ENCODE measurements around the gene SGMS1.

The SGMS1 gene

DNA sequence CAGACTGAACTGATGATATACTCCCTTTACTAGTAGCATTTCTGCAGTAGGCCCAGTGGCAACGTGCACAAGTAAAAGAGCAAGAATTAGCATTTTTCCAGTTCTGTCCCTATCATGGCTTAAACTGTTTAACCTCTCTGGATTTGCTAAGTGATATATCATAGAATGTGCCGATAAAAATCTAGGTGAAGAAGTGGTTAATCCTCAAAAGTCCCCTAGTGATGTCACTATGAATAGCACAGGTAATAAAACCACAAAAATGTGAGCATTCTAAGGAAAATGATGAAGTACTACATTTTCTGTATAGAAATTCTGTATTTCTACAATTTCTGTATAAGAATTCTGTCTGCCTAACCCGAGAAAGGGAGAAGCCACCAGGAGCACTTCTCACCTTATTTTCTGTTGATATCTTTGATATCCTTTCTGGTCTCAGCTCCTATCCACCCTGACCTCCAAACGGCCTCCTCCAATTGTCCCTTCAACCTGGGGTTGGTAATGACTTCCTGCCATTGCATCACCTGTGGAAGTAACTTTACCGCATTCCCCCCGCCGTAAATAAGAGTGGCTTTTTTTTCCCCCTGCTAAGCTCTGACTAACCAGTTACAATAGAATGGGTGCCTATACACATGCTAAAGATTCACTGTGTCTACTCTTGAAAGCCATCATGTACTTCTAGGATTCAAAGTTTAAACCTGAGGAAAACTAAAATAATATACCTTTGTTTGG is 216.5 kb downstream of the SGMS1 start:
- no peak overlapping the region for H3K27ac ChIP-seq (ENCODE audit: low read length)
- H3K79me2 ChIP-seq (ENCODE audit: low read length) = no peaks in the 10 kb centered on the region; the same call in 1 of the 2 replicates
- no peak overlapping the region for H3K4me3 ChIP-seq (ENCODE audit: low read length)

DNA sequence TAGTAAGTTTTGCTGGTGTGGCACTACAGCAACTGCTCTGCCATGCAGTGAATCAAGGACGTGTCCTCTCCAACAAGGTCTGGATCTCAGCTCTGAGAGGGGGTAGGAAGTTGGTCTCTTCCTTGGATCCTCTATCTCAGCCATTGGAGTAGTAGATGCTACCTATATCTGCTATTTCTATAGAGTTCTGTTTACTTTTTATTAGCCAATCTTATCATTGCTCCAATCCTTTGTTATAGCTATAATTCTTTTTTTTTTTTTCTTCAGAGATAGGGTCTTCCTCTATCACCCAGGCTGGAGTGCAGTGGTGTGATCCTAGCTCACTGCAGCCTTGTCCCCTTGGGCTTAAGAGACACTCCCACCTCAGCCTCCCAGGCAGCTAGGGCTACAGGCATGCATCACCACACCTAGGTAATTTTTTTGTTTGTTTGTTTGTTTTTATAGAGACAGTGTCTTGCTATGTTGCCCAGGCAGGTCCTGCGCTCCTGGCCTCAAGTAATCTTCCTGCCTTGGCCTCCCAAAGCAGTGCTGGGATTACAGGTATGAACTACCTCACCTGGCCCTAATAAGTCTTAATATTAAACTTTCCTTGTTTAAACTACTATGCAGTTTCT is 217.2 kb downstream of the SGMS1 start:
- H3K4me2 ChIP-seq (ENCODE audit: low read length) = no peak overlapping the region
- TF ChIP-seq EZH2phosphoT487 (IDR thresholded peaks at IDR 0.05; ENCODE audit: low read depth) = no peak
- TF ChIP-seq, protein P1, sequence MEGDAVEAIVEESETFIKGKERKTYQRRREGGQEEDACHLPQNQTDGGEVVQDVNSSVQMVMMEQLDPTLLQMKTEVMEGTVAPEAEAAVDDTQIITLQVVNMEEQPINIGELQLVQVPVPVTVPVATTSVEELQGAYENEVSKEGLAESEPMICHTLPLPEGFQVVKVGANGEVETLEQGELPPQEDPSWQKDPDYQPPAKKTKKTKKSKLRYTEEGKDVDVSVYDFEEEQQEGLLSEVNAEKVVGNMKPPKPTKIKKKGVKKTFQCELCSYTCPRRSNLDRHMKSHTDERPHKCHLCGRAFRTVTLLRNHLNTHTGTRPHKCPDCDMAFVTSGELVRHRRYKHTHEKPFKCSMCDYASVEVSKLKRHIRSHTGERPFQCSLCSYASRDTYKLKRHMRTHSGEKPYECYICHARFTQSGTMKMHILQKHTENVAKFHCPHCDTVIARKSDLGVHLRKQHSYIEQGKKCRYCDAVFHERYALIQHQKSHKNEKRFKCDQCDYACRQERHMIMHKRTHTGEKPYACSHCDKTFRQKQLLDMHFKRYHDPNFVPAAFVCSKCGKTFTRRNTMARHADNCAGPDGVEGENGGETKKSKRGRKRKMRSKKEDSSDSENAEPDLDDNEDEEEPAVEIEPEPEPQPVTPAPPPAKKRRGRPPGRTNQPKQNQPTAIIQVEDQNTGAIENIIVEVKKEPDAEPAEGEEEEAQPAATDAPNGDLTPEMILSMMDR (IDR thresholded peaks at IDR 0.05; ENCODE audit: low read depth, low read length) = no peak
- H2AFZ ChIP-seq (ENCODE audit: low read depth, low read length) = no peak overlapping the region
- H3K4me3 ChIP-seq (ENCODE audit: low read length) = no peak overlapping the region
- no peaks in the 10 kb centered on the region for H3K27me3 ChIP-seq (ENCODE audit: low read depth, low read length)
- H3K27ac ChIP-seq (ENCODE audit: low read length) = no peak overlapping the region
- no peak overlapping the region for H3K9ac ChIP-seq (ENCODE audit: low read length)
- H4K20me1 ChIP-seq (ENCODE audit: insufficient read depth, low read length) = no peaks in the 10 kb centered on the region
- H3K36me3 ChIP-seq (replicated peaks; ENCODE audit: low read depth, low read length) = peaks cover 5% of the 10 kb centered on the region
- no peaks in the 10 kb centered on the region for H3K4me1 ChIP-seq (ENCODE audit: low read length)
- no peaks in the 10 kb centered on the region for H3K9me3 ChIP-seq (ENCODE audit: insufficient read depth, low read length)
- H3K79me2 ChIP-seq (ENCODE audit: low read length) = no peaks in the 10 kb centered on the region

More for the DNA sequence above, 216.5 kb downstream of the SGMS1 start:
- no peaks in the 10 kb centered on the region for H3K4me1 ChIP-seq (ENCODE audit: low read length)
- no peak overlapping the region for H3K4me2 ChIP-seq (ENCODE audit: low read length)
- no peaks in the 10 kb centered on the region for H3K9me3 ChIP-seq (ENCODE audit: insufficient read depth, low read length)
- H3K9ac ChIP-seq (ENCODE audit: low read length) = no peak overlapping the region
- H3K27me3 ChIP-seq (ENCODE audit: low read depth, low read length) = no peaks in the 10 kb centered on the region
- H2AFZ ChIP-seq (ENCODE audit: low read depth, low read length) = no peak overlapping the region
- TF ChIP-seq, protein P1 (IDR thresholded peaks at IDR 0.05; ENCODE audit: low read depth, low read length) = no peak
- no peak for TF ChIP-seq EZH2phosphoT487 (IDR thresholded peaks at IDR 0.05; ENCODE audit: low read depth)
- H4K20me1 ChIP-seq (ENCODE audit: insufficient read depth, low read length) = no peaks in the 10 kb centered on the region
- peaks cover 5% of the 10 kb centered on the region for H3K36me3 ChIP-seq (replicated peaks; ENCODE audit: low read depth, low read length)

DNA sequence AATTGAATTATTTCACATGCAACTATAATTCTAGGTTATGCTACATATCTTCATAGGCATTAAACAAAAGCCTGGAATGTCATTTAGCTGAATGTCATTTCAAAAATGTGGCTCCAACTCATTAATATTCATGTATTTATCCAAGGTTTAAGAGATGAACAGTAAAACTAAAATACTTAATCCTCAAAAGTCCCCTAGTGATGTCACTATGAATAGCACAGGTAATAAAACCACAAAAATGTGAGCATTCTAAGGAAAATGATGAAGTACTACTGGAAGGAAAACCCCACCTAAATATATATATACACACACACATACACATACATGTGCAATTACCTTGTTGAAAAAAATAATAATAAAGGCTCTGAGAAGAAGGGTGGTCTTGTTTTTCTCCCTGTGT is 218.0 kb downstream of the SGMS1 start:
- Histone ChIP-seq H2AFZ (ENCODE audit: low read depth, low read length) (no peak overlapping the region), H3K4me3 (ENCODE audit: low read length) (no peak overlapping the region), H3K27ac (ENCODE audit: low read length) (no peak overlapping the region), H3K79me2 (ENCODE audit: low read length) (no peaks in the 10 kb centered on the region), H3K36me3 (replicated peaks; ENCODE audit: low read depth, low read length) (peaks cover 5% of the 10 kb centered on the region), H3K9ac (ENCODE audit: low read length) (no peak overlapping the region), H3K4me2 (ENCODE audit: low read length) (no peak overlapping the region), H3K4me1 (ENCODE audit: low read length) (no peaks in the 10 kb centered on the region), H4K20me1 (ENCODE audit: insufficient read depth, low read length) (no peaks in the 10 kb centered on the region), H3K9me3 (ENCODE audit: insufficient read depth, low read length) (no peaks in the 10 kb centered on the region), H3K27me3 (ENCODE audit: low read depth, low read length) (no peaks in the 10 kb centered on the region)
- TF ChIP-seq, protein P1 (IDR thresholded peaks at IDR 0.05; ENCODE audit: low read depth, low read length) = no peak
- no peak for TF ChIP-seq EZH2phosphoT487 (IDR thresholded peaks at IDR 0.05; ENCODE audit: low read depth)

DNA sequence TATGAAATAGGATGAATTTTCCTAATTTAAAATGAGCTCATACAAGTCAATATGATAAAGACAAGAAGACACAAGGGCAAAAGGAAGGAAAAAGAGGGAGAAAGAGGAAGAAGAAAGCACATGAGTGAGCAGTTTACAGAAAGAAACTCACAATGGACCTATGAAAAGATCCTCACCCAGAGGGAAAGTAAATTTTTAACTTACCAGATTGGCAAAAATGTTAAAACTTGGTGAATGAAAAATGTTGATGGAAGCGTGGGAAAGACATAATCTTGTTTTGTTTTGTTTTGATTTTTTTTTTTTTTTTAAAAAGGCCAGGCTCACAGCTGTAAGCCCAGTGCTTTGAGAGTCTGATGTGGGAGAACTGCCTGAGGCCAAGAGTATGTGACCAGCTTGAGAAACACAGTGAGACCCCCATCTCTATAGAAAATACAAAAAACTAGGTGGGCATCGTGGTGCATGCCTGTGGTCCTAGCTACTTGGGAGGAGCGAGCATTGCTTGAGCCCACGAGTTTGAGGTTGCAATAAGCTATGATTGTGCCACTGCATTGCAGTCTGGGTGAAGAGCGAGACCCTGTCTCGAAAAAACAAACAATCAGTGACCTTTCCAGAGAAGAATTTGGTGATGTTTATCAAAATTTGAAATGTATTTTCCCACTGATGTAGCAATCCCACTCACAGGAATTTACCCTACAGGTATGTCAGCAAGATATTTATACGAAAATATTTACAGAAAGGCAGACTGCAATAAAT is 219.6 kb downstream of the SGMS1 start:
- no peak overlapping the region for H3K4me3 ChIP-seq (ENCODE audit: low read length)
- no peak overlapping the region for H3K4me2 ChIP-seq (ENCODE audit: low read length)
- H3K4me1 ChIP-seq (ENCODE audit: low read length) = no peaks in the 10 kb centered on the region
- H3K9ac ChIP-seq (ENCODE audit: low read length) = no peak overlapping the region
- H2AFZ ChIP-seq (ENCODE audit: low read depth, low read length) = no peak overlapping the region
- no peaks in the 10 kb centered on the region for H3K79me2 ChIP-seq (ENCODE audit: low read length)
- H3K27ac ChIP-seq (ENCODE audit: low read length) = no peak overlapping the region
- peaks cover 5% of the 10 kb centered on the region for H3K36me3 ChIP-seq (replicated peaks; ENCODE audit: low read depth, low read length)
- H3K27me3 ChIP-seq (ENCODE audit: low read depth, low read length) = no peaks in the 10 kb centered on the region
- H3K9me3 ChIP-seq (ENCODE audit: insufficient read depth, low read length) = no peaks in the 10 kb centered on the region
- TF ChIP-seq, protein P1 (IDR thresholded peaks at IDR 0.05; ENCODE audit: low read depth, low read length) = no peak
- TF ChIP-seq EZH2phosphoT487 (IDR thresholded peaks at IDR 0.05; ENCODE audit: low read depth) = no peak
- no peaks in the 10 kb centered on the region for H4K20me1 ChIP-seq (ENCODE audit: insufficient read depth, low read length)
